Hindlimb muscle (tissue), 1 donor: ENCODE results near the gene IGSF6. TPM values are rescaled to one million over a fixed set of nuclear protein-coding genes. Genes with fewer than 3 reads are reported as not detected.
"Not testable (repeated sequence)": the region's sequence is repeated elsewhere in the genome, so short reads cannot be mapped to it uniquely, and the experiment has no call there.

Experiments used
- DNase-seq: peaks from one replicate; pipeline ENCODE4 v3.0.0-alpha.2; 2013
- polyA plus RNA-seq: library from polyadenylated mRNA; unstranded; fragments of 120-200 nt; gene quantifications from one replicate; pipeline ENCODE4 v1.2.1, GENCODE V29; 2013; ENCODE audit not compliant: insufficient read length

The IGSF6 gene
- 4.5 TPM for polyA plus RNA-seq

DNA sequence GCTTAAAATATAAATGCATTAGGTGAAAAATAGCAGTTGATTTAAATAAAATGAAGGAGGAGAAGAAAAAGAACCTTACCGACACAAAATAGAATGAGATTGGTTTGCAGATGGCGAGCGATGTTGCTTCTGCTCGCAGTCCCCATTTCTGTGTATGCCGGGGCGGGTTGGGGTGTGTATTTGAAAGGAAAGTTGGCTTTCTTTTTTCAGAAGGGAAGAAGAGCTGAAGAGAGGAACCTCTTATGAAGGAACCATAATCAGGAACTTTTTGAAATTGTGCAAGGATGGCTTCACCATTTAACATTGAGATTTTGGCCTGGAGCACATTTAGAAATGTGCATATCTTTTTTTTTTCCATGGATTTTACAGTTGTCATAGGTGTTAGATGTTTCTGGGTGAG lies at the start of gene IGSF6:
TSS of gene IGSF6 (minus strand) at position 156 of the 400 bp plus-strand sequence. CDS start at position 146, 10 bp downstream.
- DNase-seq = no peak

GRCh38 chr16:21701271-21701670 lies 48.9 kb upstream of the IGSF6 start:
- DNase-seq = no peak

DNA sequence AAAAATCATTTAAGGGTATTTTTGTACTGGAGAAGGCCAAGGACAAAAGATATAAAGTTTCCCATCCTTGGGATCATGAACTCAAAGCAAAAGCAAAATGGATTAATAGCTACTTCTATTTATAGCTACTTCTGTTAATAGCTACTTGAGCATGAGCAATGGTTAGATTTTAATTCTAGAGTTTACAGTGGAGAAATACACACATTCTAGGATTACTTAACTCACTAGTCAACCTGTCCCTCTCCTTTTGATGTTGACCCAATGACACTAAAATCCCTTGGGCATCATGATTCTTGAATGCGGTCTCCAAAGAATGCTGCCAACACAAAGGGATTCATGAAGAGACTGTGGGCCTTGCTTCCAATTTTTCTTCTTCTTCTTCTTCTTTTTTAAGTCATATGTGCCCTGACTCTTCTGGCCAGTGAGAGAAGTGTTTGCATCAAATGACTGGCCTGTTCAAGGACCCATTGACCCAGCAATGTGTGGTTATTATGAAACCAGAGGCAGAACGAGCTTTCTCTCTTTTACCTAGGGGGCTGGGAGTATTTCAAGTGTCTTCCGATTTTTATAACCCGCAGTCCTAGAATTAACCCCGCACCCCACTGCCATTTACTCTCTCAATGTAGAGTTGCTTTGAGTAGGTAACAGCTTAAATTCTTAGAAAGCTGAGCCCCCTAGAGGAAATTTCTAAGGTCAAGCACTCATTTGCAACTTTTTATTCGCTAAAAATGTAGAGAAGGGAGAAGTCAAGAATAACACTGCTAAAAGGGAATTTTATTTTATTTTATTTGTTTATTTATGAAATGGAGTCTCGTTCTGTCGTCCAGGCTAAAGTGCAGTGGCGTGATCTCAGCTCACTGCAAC lies 46.0 kb upstream of the IGSF6 start:
- DNase-seq = no peak

DNA sequence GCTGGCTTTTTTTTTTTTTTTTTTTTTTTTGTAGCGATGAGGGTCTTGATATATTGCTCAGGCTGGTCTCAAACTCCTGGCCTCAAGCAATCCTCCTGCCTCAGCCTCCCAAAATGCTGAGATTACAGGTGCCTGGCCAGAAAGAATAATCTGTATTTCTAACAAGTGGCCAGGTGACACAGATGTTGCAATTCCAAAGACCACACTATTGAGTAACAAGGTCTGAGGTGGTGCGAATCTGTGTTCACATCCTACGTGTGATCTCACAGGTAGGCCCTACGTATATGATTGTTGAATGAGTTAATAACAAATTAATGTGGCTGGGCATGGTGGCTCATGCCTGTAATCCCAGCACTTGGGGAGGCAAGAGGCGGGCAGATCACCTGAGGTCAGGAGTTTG lies 44.6 kb upstream of the IGSF6 start:
- DNase-seq = no peak

DNA sequence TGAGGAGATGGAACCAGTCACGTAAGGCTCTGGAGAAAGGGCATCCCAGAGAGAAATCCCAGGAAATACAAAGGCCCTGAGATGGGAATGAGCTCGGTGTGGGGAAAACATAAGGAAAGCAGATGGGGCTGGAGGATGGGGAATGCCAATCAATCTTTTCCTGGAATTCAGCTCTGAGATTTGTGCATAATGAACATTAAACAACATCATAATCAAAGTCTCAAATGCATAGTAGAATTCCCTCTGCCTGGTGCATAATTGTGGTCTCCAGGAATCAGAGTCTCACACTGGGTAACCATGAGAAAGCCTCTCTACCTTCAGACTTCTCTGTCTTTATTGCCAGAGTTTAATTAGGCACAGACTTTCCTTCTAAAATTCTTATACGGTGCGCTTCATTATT lies 42.2 kb upstream of the IGSF6 start:
- no peak for DNase-seq

DNA sequence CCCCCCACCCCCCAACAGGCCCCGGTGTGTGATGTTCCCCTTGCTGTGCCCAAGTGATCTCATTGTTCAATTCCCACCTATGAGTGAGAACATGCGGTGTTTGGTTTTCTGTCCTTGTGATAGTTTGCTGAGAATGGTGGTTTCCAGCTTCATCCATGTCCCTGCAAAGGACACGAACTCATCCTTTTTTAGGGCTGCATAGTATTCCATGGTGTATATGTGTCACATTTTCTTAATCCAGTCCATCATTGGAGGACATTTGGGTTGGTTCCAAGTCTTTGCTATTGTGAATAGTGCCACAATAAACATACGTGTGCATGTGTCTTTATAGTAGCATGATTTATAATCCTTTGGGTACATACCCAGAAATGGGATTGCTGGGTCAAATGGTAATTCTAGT lies 38.6 kb upstream of the IGSF6 start:
- DNase-seq = not testable (repeated sequence)

- no peak for DNase-seq
These were observed 36.7 kb upstream of the IGSF6 start for GRCh38 chr16:21689107-21689506.

- no peak for DNase-seq
These were observed 32.6 kb upstream of the IGSF6 start for GRCh38 chr16:21685034-21685455.

DNA sequence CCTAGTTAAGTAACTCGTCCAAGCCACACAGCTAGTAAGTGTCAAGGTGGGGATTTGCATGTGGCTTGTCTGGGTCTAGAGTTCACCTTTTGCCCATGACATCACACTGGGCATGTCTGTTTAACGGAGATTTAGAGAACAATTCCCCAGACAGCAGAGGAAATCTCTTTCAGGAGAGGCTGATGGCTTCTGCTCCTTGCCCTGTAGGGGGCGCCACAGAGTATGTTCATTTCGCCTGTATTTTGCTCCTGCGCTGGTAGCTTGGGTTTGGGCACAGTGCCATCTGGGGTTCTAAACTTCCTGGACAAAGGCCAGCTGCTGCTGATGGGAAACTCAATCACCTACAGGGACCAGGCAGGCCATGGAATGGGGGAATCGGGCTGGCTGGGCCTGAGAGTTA lies 31.8 kb upstream of the IGSF6 start:
- DNase-seq = no peak

- no peak for DNase-seq
These were observed 30.8 kb upstream of the IGSF6 start for GRCh38 chr16:21683184-21683583.

GRCh38 chr16:21680714-21681113 lies 28.3 kb upstream of the IGSF6 start:
- not testable (repeated sequence) for DNase-seq

- not testable (repeated sequence) for DNase-seq
These were observed 22.0 kb upstream of the IGSF6 start for GRCh38 chr16:21674456-21674855.

- no peak for DNase-seq
These were observed 21.1 kb upstream of the IGSF6 start for GRCh38 chr16:21673469-21673868.

DNA sequence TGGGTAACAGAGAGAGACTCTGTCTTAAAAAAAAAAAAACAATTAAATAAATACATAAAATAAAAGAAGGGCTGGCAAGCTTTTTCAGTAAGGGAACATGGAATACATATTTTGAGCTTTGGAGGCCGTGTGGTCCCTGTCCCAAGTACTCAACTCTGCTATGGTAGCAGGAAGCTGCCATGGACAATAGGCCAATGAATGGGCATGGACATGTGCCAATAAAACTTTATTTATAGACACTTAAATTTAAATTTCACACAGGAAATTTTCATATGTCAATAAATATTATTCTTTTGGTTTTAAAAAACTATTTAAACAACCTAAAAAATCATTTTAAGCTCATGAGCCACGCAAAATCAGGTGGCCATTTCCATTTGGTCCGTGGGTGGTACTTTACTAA lies 15.2 kb upstream of the IGSF6 start:
- DNase-seq = no peak

DNA sequence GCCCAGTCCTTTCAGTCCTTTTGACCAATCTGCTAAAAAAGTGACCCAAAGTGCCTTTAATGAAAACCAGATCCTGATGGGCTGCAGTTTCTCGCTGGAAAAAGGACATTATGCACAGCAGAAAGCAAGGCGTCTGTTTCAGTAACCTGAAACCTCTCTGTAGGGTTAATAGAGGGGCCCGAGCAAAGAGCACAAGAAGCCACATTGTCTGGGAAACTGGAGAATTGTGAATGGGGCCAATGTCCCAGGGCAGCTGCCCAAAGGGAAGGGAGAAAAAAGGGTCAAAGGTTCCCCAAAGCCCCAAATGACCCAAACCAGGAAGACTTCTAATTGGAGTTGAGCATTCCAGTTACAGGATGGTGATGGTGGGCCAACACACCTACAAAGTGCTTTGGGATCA lies 14.4 kb upstream of the IGSF6 start:
- DNase-seq = no peak

DNA sequence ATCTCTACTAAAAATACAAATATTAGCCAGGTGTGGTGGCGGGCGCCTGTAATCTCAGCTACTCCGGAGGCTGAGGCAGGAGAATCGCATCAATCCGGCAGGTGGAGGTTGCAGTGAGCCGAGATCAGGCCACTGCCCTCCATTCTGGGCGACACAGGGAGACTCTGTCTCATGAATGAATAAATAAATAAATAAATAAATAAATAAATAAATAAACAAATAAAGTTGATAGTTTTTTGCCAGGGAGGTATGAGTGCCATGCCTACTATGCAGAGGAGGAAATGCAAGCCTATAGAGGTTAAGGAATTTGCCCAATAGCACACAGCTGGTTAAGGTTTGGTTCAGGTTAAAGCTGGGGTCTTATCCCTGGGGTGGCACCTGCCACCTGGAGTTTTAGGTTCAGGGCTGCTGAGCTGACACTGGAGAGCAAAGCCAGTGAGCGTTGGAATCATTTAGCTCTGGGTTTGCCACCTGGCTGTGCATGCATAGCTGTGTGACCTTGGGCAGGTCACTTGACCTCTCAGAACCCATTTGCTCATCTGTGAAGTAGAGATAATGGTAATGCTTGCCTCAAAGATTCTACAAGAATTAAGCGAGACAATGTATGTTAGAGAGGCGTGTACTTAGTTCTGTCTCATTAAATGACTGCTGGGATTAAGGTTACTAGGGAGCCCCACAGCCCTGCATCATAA lies 12.5 kb upstream of the IGSF6 start:
- DNase-seq = no peak

- DNase-seq = no peak
These were observed 11.7 kb upstream of the IGSF6 start, which contains the start of gene OTOA for GRCh38 chr16:21663889-21664647. OTOA (plus strand) TSS chr16:21663968; CDS start chr16:21678515, 14,547 bp downstream.

DNA sequence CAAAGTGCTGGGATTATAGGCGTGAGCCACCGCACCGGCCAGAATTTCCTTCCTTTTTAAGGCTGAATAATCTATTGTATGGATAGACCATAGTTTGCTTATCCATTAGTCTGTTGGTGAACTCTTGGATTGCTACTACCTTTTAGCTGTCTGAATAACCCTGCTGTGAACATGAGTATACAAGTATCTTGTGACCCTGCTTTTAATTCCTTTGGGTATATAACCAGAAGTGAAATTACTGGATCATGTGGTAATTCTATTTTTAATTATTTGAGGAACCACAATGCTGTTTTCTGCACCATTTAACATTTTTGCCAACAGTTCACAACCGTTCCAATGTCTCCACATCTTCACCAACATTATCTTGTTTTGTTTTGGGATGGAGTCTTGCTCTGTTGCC lies 6.7 kb upstream of the IGSF6 start:
- DNase-seq = no peak

DNA sequence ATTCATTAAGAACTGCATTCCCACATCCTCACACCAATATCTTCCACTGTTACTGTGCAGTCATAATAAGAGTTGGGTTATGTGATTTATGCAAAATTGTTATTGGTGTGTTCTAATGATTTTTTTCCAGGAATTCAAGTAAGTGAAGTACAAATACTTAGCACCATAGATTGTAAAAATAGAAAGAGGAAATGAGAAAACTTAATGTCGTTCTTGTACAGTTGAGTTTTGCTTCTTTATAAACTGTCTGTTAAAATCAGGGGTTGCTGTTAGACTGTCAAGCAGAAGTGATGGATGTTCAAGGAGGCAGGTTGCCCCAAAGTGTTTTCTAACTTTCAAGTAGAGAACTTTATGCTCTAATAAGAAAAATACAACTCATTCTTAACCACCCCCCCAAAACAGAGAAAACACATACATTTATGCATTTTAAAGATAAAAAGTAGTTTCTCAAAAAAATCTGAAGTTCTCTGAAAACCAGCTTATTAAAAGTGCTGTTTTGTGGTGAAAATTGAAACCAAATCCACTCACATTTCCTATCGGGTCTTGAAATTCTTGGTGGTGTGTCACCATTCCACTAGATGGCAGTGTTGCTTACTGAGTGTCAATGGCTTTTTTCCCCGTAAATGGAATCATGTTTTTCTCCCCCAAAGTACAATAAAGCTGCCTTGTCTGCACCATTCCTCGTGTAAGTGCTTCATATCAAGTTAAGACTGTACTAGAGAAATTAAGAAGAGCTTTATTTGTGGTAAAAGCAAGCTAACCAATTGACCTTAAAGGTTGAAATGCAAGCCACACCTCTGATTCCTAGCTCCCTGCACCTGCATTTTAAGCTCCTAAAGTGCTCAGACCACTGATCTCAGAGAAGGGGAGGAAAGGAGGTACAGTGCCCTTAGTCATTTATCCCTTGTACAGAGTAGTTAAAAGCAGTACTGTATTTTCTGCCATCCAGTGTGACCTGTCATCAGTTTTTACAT lies 4.7 kb upstream of the IGSF6 start:
- DNase-seq = no peak

DNA sequence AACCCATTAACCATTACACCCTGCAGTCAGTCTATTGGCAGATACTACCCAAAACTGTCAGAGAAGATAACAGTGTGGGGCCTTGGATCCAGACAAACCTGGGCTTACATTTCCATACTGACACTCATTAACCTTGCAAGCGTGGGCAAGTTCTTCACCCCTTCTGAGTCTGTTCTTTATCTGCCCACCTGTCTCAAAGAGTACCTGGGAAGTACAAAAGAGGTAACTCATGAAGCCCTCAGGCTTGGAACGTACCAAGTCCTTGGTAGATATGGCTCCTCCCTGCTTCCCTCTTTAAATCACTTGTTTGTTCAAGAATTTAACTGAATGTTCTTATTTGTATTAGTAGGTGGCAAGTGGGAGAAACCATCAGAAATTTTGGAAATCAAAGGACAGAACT lies 2.5 kb upstream of the IGSF6 start:
- DNase-seq = no peak

GRCh38 chr16:21654466-21654865 lies 2.1 kb upstream of the IGSF6 start:
- no peak for DNase-seq

GRCh38 chr16:21653571-21653970 lies 1.2 kb upstream of the IGSF6 start:
- no peak for DNase-seq
